K562 (cell line): ENCODE data around the gene MAP4. TPM values are rescaled to one million over a fixed set of nuclear protein-coding genes. Genes with fewer than 3 reads are reported as not detected.

ENCODE experiments used
- ATAC-seq: fragments of 200-7000 bp; cut with Tn5 transposase; 3 replicates; pipeline ENCODE4 v1.9.1; 2020; ENCODE audit warnings: moderate library complexity
- BruUV-seq: library from RNA; stranded (reverse); fragments of 400-500 nt; replicated peaks from 2 replicates; lab custom pipeline; 2021; lab: Mats Ljungman, UMichigan
- CTCF ChIA-PET: fragments of 300-600 bp; formaldehyde crosslinking; extraction: SDS; loops from one replicate; lab custom pipeline; 2021; ENCODE audit warnings: low intra/inter-chr PET ratio; lab: Yijun Ruan, JAX
- POLR2A ChIA-PET: fragments of 300-600, 350-650 bp; sonication (Branson Sonifier 250); formaldehyde crosslinking; extraction: SDS; loops from one replicate; lab custom pipeline; 2021; ENCODE audit warnings: antibody characterized with exemption, inconsistent platforms; lab: Yijun Ruan, JAX
- DNase-seq, 4 experiments: peaks; one replicate each; pipeline versions ENCODE4 v3.0.0 to v3.0.0-alpha.2; 2011 to 2018; ENCODE audit warnings: low spot score in 3 of 4, mixed read lengths in 3 of 4; ENCODE audit errors: extremely low read depth in 1 of 4
- FAIRE-seq: peaks from 2 replicates; lab custom pipeline; 2011; peaks lifted over from hg19 to GRCh38; lab: Jason Lieb, UNC
- H2AFZ ChIP-seq: 2 replicates; pipeline ENCODE4 v1.6.0; 2011; ENCODE audit warnings: low read depth, low read length, control low read depth, inconsistent platforms
- H3K27ac ChIP-seq: fragments of 200-600 bp; 3 replicates; pipeline ENCODE4 v1.8.0; 2011; ENCODE audit warnings: low read depth, mild to moderate bottlenecking, control low read depth, inconsistent platforms, low read length, moderate library complexity, mixed read lengths; ENCODE audit errors: extremely low read depth
- H3K27me3 ChIP-seq, 2 experiments: fragments of 300-600 bp in 1 of 2; 2 replicates in 1 of 2; 3 replicates in 1 of 2; pipeline versions ENCODE4 v1.6.0 to v1.8.0; 2011; ENCODE audit warnings: inconsistent platforms in 2 of 2, low read length in 2 of 2, mild to moderate bottlenecking in 1 of 2, mixed read lengths in 1 of 2, moderate library complexity in 1 of 2; ENCODE audit not compliant: control insufficient read depth in 2 of 2, insufficient read depth in 2 of 2
- H3K36me3 ChIP-seq: fragments of 300-600 bp; 3 replicates; pipeline ENCODE4 v1.8.0; 2011; ENCODE audit warnings: mild to moderate bottlenecking, low read length, inconsistent platforms; ENCODE audit not compliant: control insufficient read depth, insufficient read depth
- H3K4me1 ChIP-seq, 2 experiments: fragments of 200-600 bp in 1 of 2; replicated peaks in 1 of 2; 2 replicates in 1 of 2; 3 replicates in 1 of 2; pipeline versions ENCODE4 v1.5.1 to v1.8.0; 2011; ENCODE audit warnings: inconsistent platforms in 2 of 2, low read length in 2 of 2, mild to moderate bottlenecking in 1 of 2, mixed read lengths in 1 of 2, moderate library complexity in 1 of 2; ENCODE audit not compliant: control insufficient read depth in 2 of 2, insufficient read depth in 2 of 2
- H3K4me2 ChIP-seq: 2 replicates; pipeline ENCODE4 v1.6.1; 2011; ENCODE audit warnings: low read length, control low read depth, inconsistent platforms, mixed read lengths; ENCODE audit not compliant: insufficient read depth
- H3K4me3 ChIP-seq: fragments of 200-600 bp; sonication (generic), shearing (Covaris generic); 2 replicates; pipeline ENCODE4 v1.5.1; 2016; ENCODE audit warnings: control low read depth, inconsistent platforms
- H3K79me2 ChIP-seq: fragments of 200-600 bp; 3 replicates; pipeline ENCODE4 v1.8.0; 2011; ENCODE audit warnings: low read length, inconsistent platforms; ENCODE audit not compliant: control insufficient read depth, insufficient read depth
- H3K9ac ChIP-seq, 2 experiments: 2 replicates each; pipeline versions ENCODE4 v1.6.0 to v1.6.1; 2011; ENCODE audit warnings: low read depth in 2 of 2, low read length in 2 of 2, control low read depth in 1 of 2, inconsistent platforms in 1 of 2, mild to moderate bottlenecking in 1 of 2, mixed read lengths in 1 of 2; ENCODE audit not compliant: insufficient read depth in 1 of 2
- H3K9me1 ChIP-seq: one replicate; pipeline ENCODE4 v1.6.0; 2011; ENCODE audit warnings: inconsistent platforms, mild to moderate bottlenecking, low read length, moderate library complexity; ENCODE audit not compliant: control insufficient read depth, insufficient read depth
- H3K9me3 ChIP-seq: replicated peaks from 2 replicates; pipeline ENCODE4 v1.5.1; 2011; ENCODE audit warnings: low read depth, low read length, inconsistent platforms; ENCODE audit not compliant: control insufficient read depth, insufficient read depth
- H4K20me1 ChIP-seq: replicated peaks from 2 replicates; pipeline ENCODE4 v1.6.1; 2011; ENCODE audit warnings: low read length, inconsistent platforms, mixed read lengths; ENCODE audit not compliant: control insufficient read depth, insufficient read depth
- FOXK1 ChIP-seq: sonication (generic); formaldehyde crosslinking; IDR thresholded peaks from 2 replicates; pipeline ENCODE4 v1.8.0; 2022; ENCODE audit warnings: missing genetic modification reagents, mild to moderate bottlenecking, borderline replicate concordance
- POLR2AphosphoS2 ChIP-seq: IDR thresholded peaks from 2 replicates; pipeline ENCODE4 v1.6.1; 2012; ENCODE audit warnings: low read length, improper control_type of control experiment
- POLR3G ChIP-seq: IDR thresholded peaks from 2 replicates; pipeline ENCODE4 v1.6.1; 2011; ENCODE audit not compliant: insufficient read length, insufficient replicate concordance; ENCODE audit errors: extremely low read depth
- POU5F1 ChIP-seq: fragments of 150-350 bp; IDR thresholded peaks from 2 replicates; pipeline ENCODE4 v1.6.1; 2014; ENCODE audit warnings: borderline replicate concordance, low read length, low read depth, mild to moderate bottlenecking; ENCODE audit not compliant: partially characterized antibody
- RBM17 ChIP-seq: fragments of 200-400 bp; formaldehyde crosslinking; IDR thresholded peaks from 2 replicates; pipeline ENCODE4 v1.6.1; 2017; ENCODE audit warnings: low read depth, mild to moderate bottlenecking, low read length, borderline replicate concordance
- TAF9B ChIP-seq: fragments of 450-650 bp; IDR thresholded peaks from 2 replicates; pipeline ENCODE4 v1.6.1; 2018; ENCODE audit warnings: mild to moderate bottlenecking; ENCODE audit not compliant: partially characterized antibody
- TCF3 ChIP-seq: sonication (generic); formaldehyde crosslinking; IDR thresholded peaks from 2 replicates; pipeline ENCODE4 v1.4.0; 2020; ENCODE audit warnings: mild to moderate bottlenecking, missing genetic modification reagents
- TCFL5 ChIP-seq: fragments of 250-450 bp; sonication (Bioruptor Pico); conservative IDR thresholded peaks from 2 replicates; pipeline ENCODE4 v1.6.1; 2021; ENCODE audit warnings: mild to moderate bottlenecking, moderate library complexity, matching md5 sums
- ZNF217 ChIP-seq: sonication (generic); formaldehyde crosslinking; IDR thresholded peaks from 2 replicates; pipeline ENCODE4 v1.8.0; 2022; ENCODE audit warnings: mild to moderate bottlenecking, missing genetic modification reagents
- ZNF316 ChIP-seq: fragments of 450-650 bp; IDR thresholded peaks from 2 replicates; pipeline ENCODE4 v1.6.1; 2016
- ZNF668 ChIP-seq: fragments of 250-450 bp; sonication (Bioruptor Pico); IDR thresholded peaks from 2 replicates; pipeline ENCODE4 v1.8.0; 2022; ENCODE audit warnings: mild to moderate bottlenecking, inconsistent platforms
- ZNF707 ChIP-seq: fragments of 250-450 bp; sonication (Bioruptor Pico); conservative IDR thresholded peaks from 2 replicates; pipeline ENCODE4 v1.8.0; 2022; ENCODE audit warnings: inconsistent platforms, mild to moderate bottlenecking, moderate library complexity
- WGBS: fragments of 100-300 bp; shearing (Covaris generic); methylation state at CpG from one replicate; pipeline ENCODE4 v1.1.6; 2016; ENCODE audit warnings: low coverage, mixed read lengths; ENCODE audit not compliant: insufficient coverage; ENCODE audit errors: missing lambda C conversion rate; 5-methylcytosine and 5-hydroxymethylcytosine counted together
- in situ Hi-C: fragments of 300-500 bp; cut with MboI; formaldehyde crosslinking; loops from 4 replicates; pipeline ENCODE4 v1.15.0; 2018; ENCODE audit warnings: inconsistent platforms, mixed read lengths
- intact Hi-C: fragments of 100-400 bp; cut with micrococcal nuclease; formaldehyde crosslinking; loops from 2 replicates; pipeline ENCODE4 v1.14.2; 2022
- polyA plus RNA-seq, 8 experiments: library from polyadenylated mRNA; depleted of rRNA in 4 of 8; stranded (reverse) in 5 of 8; unstranded in 3 of 8; fragments of >200 nt; fragmentation: Nextera tagmentation in 2 of 8; fragmentation: Illumina TruSeq in 1 of 8; extraction: Ambion mirVana in 2 of 8; extraction: Trizol in 1 of 8; gene quantifications; 2 replicates each; pipeline versions ENCODE4 v1.2.1 to v1.2.3, GENCODE V29; 2011 to 2014; ENCODE audit warnings: inconsistent platforms in 1 of 8, missing spikeins in 1 of 8
- total RNA-seq, 7 experiments: library from RNA; depleted of rRNA in 6 of 7; stranded (reverse); fragments of >200 nt in 6 of 7; fragmentation: Illumina TruSeq in 2 of 7; extraction: Trizol in 2 of 7; gene quantifications; 2 replicates each; pipeline versions ENCODE4 v1.2.1 to v1.2.3, GENCODE V29; 2011 to 2021; ENCODE audit warnings: low replicate concordance in 1 of 7
- TF ChIP-seq, protein P1 (sequence below): fragments of 450-650 bp; formaldehyde crosslinking; IDR thresholded peaks from 2 replicates; pipeline ENCODE4 v1.4.0; 2020; ENCODE audit warnings: mild to moderate bottlenecking
- TF ChIP-seq, protein P2 (sequence below): sonication (generic); formaldehyde crosslinking; IDR thresholded peaks from 2 replicates; pipeline ENCODE4 v1.8.0; 2022; ENCODE audit warnings: mild to moderate bottlenecking, missing genetic modification reagents
- TF ChIP-seq, protein P3 (sequence below): fragments of 150-350 bp; conservative IDR thresholded peaks from 2 replicates; pipeline ENCODE4 v1.6.1; 2014; ENCODE audit warnings: low read length

MAP4 gene
- total and polyA plus RNA-seq, 9 of the 15 experiments (the other 6 are each of a cell fraction or from before 2014, with no cell fraction given) = 13.3 to 141 (median 36.8) TPM

DNA sequence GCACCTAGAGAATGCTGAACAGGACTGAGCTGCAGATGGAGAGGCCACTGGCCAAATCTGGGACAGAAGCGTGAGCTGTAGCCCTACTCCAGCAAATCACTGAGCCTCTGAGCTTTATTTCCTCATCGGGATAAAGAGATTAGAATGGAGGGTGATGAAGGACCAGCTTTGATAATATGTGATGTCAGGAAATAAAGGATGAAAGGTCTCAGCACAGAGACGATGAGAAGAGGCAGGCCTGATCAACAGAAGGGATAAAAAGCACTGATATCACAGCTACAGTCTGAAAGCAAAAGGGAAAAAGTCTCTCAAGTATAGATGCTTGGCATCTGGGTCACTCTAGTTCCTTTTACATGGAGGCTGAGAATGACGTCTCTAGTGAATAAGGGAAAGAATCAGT lies 143.3 kb downstream of the MAP4 start:
- FAIRE-seq (no peak), DNase-seq (no peak), ATAC-seq (no peak)
- no peak overlapping the region for H3K9ac ChIP-seq
- POLR2A ChIA-PET = interaction anchor here (0.6 to 2.7 kb wide), 7 partner anchors 9 to 274 kb away, joined by 3 to 10 read pairs (median 3); no protein-coding TSS in a partner anchor
- H4K20me1 ChIP-seq = no peaks in the 10 kb centered on the region; the same call in 1 of the 2 replicates
- H3K79me2 ChIP-seq = no peaks in the 10 kb centered on the region
- H3K4me3 ChIP-seq = no peak overlapping the region
- H3K4me2 ChIP-seq = no peak overlapping the region
- peaks cover 8% of the 10 kb centered on the region for H3K9me1 ChIP-seq
- H3K36me3 ChIP-seq = peaks cover 61% of the 10 kb centered on the region
- CTCF ChIA-PET = no interaction called here
- in situ Hi-C loops = no loop called here
- H3K9me3 ChIP-seq = no peaks in the 10 kb centered on the region
- H3K27me3 ChIP-seq = no peaks in the 10 kb centered on the region
- no TSS peak for BruUV-seq
- intact Hi-C loops = no loop called here
- H3K27ac ChIP-seq = no peak overlapping the region
- 66% methylated on average over 4 of the region's 4 CpGs for WGBS
- H3K4me1 ChIP-seq = peaks cover 13 to 21% of the 10 kb centered on the region in 2 experiments; a peak in 4 of 5 replicates
- no peak overlapping the region for H2AFZ ChIP-seq
- TF ChIP-seq, protein P1, sequence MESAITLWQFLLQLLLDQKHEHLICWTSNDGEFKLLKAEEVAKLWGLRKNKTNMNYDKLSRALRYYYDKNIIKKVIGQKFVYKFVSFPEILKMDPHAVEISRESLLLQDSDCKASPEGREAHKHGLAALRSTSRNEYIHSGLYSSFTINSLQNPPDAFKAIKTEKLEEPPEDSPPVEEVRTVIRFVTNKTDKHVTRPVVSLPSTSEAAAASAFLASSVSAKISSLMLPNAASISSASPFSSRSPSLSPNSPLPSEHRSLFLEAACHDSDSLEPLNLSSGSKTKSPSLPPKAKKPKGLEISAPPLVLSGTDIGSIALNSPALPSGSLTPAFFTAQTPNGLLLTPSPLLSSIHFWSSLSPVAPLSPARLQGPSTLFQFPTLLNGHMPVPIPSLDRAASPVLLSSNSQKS (CRISPR knock-in tag) = no peak
- TF ChIP-seq POU5F1 = no peak
- TF ChIP-seq TCFL5 = no peak
- TF ChIP-seq, protein P2, sequence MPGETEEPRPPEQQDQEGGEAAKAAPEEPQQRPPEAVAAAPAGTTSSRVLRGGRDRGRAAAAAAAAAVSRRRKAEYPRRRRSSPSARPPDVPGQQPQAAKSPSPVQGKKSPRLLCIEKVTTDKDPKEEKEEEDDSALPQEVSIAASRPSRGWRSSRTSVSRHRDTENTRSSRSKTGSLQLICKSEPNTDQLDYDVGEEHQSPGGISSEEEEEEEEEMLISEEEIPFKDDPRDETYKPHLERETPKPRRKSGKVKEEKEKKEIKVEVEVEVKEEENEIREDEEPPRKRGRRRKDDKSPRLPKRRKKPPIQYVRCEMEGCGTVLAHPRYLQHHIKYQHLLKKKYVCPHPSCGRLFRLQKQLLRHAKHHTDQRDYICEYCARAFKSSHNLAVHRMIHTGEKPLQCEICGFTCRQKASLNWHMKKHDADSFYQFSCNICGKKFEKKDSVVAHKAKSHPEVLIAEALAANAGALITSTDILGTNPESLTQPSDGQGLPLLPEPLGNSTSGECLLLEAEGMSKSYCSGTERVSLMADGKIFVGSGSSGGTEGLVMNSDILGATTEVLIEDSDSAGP (CRISPR knock-in tag) = no peak
- no peak for TF ChIP-seq POLR3G
- TF ChIP-seq ZNF707 (CRISPR knock-in tag) = no peak
- no peak for TF ChIP-seq FOXK1 (CRISPR knock-in tag)
- no peak for TF ChIP-seq ZNF217 (CRISPR knock-in tag)
- TF ChIP-seq POLR2AphosphoS2 = no peak
- TF ChIP-seq TAF9B = no peak
- TF ChIP-seq, protein P3, sequence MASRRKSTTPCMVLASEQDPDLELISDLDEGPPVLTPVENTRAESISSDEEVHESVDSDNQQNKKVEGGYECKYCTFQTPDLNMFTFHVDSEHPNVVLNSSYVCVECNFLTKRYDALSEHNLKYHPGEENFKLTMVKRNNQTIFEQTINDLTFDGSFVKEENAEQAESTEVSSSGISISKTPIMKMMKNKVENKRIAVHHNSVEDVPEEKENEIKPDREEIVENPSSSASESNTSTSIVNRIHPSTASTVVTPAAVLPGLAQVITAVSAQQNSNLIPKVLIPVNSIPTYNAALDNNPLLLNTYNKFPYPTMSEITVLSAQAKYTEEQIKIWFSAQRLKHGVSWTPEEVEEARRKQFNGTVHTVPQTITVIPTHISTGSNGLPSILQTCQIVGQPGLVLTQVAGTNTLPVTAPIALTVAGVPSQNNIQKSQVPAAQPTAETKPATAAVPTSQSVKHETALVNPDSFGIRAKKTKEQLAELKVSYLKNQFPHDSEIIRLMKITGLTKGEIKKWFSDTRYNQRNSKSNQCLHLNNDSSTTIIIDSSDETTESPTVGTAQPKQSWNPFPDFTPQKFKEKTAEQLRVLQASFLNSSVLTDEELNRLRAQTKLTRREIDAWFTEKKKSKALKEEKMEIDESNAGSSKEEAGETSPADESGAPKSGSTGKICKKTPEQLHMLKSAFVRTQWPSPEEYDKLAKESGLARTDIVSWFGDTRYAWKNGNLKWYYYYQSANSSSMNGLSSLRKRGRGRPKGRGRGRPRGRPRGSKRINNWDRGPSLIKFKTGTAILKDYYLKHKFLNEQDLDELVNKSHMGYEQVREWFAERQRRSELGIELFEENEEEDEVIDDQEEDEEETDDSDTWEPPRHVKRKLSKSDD = no peak
- no peak for TF ChIP-seq ZNF316
- TF ChIP-seq RBM17 = no peak
- TF ChIP-seq ZNF668 (CRISPR knock-in tag) = no peak
- no peak for TF ChIP-seq TCF3 (CRISPR knock-in tag)
